ENCODE data around the gene ANXA3. TPM values are rescaled to one million over a fixed set of nuclear protein-coding genes. Genes with fewer than 3 reads are reported as not detected.
A peak's percentile ranks its signal among the peaks of the same experiment; 100 is the strongest.
"Not testable (repeated sequence)": the region's sequence is repeated elsewhere in the genome, so short reads cannot be mapped to it uniquely, and the experiment has no call there.

The ANXA3 gene
- total and polyA plus RNA-seq, 2 experiments from 2014 or later, result 194 to 198 TPM

DNA sequence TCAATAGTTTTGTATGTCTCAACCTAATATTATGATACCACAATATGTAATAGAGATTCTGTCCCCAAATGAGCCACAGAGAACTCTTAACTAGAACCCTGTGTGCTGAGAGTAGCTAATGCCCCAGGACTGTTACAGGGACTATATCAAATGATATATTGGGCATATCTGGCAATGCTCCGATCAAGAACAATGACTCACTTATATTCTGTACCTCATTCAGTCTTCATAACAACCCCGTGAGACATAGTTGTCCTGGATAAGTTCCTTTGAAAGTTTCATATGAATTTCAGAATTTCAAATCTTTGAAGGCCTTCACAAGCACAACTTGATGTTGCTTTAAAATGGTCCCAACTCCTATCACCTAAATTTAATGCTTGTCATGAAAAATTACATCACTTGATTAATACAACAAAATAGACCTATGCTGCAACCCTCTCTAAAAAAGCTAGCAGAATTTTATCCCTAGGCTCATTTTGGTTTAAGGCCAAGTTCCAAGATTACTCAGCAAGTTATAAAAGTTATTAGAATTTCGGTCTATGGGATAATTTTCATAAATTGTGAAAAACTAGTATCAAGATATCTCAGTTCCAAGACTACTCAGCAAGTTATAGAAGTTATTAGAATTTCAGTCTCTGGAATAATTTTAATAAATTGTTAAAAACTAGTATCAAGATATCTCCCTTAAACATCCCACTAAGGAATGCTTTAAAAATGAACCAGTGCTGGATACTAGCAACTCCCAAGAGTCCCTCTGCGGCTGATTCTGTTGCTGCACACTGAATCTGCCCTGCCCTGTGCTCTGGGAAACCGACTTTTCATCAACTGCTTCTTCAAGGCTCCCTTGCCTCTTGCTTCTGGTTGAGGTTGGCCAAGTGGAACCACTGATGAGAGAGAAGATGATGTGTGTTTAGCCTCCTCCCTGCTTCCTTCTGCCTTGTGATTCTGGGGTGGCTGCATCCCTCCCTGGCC, 6.0 kb upstream of the ANXA3 start:
- WGBS (ENCODE audit: low lambda C conversion rate, missing lambda C conversion rate), result 88% methylated on average over 5 of the region's 5 CpGs

GRCh38 chr4:78547899-78548298, 3.7 kb upstream of the ANXA3 start:
- H3K9me3 ChIP-seq (ENCODE audit: low read depth); H3K27me3 ChIP-seq; H3K27ac ChIP-seq; H2AFZ ChIP-seq; DNase-seq (ENCODE audit: low spot score); H3K9me2 ChIP-seq (replicated peaks; ENCODE audit: insufficient read depth); H3K79me2 ChIP-seq; H3K36me3 ChIP-seq (replicated peaks; ENCODE audit: insufficient read depth, low read depth); H4K20me1 ChIP-seq (ENCODE audit: insufficient read depth, poor library complexity, severe bottlenecking); H3K4me3 ChIP-seq; H3K4me2 ChIP-seq: not testable (repeated sequence)
- 89% methylated on average over 18 of the region's 28 CpGs for WGBS (ENCODE audit: low lambda C conversion rate, missing lambda C conversion rate)
- H3K4me1 ChIP-seq (ENCODE audit: insufficient read depth), result peaks cover 23% of the 10 kb centered on the region

More for the DNA sequence above, 6.0 kb upstream of the ANXA3 start:
- TF ChIP-seq EZH2phosphoT487 (IDR thresholded peaks at IDR 0.05; ENCODE audit: low read depth, severe bottlenecking, unreplicated experiment), result no peak
- no peak for TF ChIP-seq EZH2 (IDR thresholded peaks at IDR 0.05; ENCODE audit: borderline replicate concordance)
- H3K79me2 ChIP-seq, result no peaks in the 10 kb centered on the region
- H3K4me1 ChIP-seq (ENCODE audit: insufficient read depth), result peaks cover 21% of the 10 kb centered on the region
- H3K27me3 ChIP-seq, result no peaks in the 10 kb centered on the region
- no peak overlapping the region for H3K4me3 ChIP-seq
- no peaks in the 10 kb centered on the region for H3K9me3 ChIP-seq (ENCODE audit: low read depth)
- no peaks in the 10 kb centered on the region for H3K9me2 ChIP-seq (replicated peaks; ENCODE audit: insufficient read depth)
- no peak overlapping the region for H3K27ac ChIP-seq
- no peaks in the 10 kb centered on the region for H4K20me1 ChIP-seq (ENCODE audit: insufficient read depth, poor library complexity, severe bottlenecking)
- no peaks in the 10 kb centered on the region for H3K36me3 ChIP-seq (replicated peaks; ENCODE audit: insufficient read depth, low read depth)
- DNase-seq (ENCODE audit: low spot score), result no peak
- H2AFZ ChIP-seq, result no peak overlapping the region
- no peak overlapping the region for H3K4me2 ChIP-seq

- not testable (repeated sequence) for H4K20me1 ChIP-seq (ENCODE audit: insufficient read depth, poor library complexity, severe bottlenecking); H3K9me2 ChIP-seq (replicated peaks; ENCODE audit: insufficient read depth); DNase-seq (ENCODE audit: low spot score); H3K4me2 ChIP-seq; H3K36me3 ChIP-seq (replicated peaks; ENCODE audit: insufficient read depth, low read depth); H2AFZ ChIP-seq; H3K27ac ChIP-seq; H3K27me3 ChIP-seq; H3K4me3 ChIP-seq; H3K9me3 ChIP-seq (ENCODE audit: low read depth)
- 82% methylated on average over 2 of the region's 4 CpGs for WGBS (ENCODE audit: low lambda C conversion rate, missing lambda C conversion rate)
- Histone ChIP-seq H3K79me2 (peaks cover 11% of the 10 kb centered on the region), H3K4me1 (ENCODE audit: insufficient read depth) (peaks cover 22% of the 10 kb centered on the region)
These were observed 2.7 kb upstream of the ANXA3 start for GRCh38 chr4:78548889-78549288.

GRCh38 chr4:78552389-78553042, 946 bp downstream of the ANXA3 start:
- H3K4me3 ChIP-seq, result peak overlapping the region; percentile 37
- H3K36me3 ChIP-seq (replicated peaks; ENCODE audit: insufficient read depth, low read depth), result no peaks in the 10 kb centered on the region
- H2AFZ ChIP-seq, result no peak overlapping the region
- DNase-seq (ENCODE audit: low spot score), result peak; percentile 79
- H3K27me3 ChIP-seq, result no peaks in the 10 kb centered on the region
- 33% methylated on average over 10 of the region's 10 CpGs for WGBS (ENCODE audit: low lambda C conversion rate, missing lambda C conversion rate)
- no peaks in the 10 kb centered on the region for H3K9me3 ChIP-seq (ENCODE audit: low read depth)
- H3K27ac ChIP-seq, result peak overlapping the region; percentile 99
- no peak for TF ChIP-seq EZH2 (IDR thresholded peaks at IDR 0.05; ENCODE audit: borderline replicate concordance)
- TF ChIP-seq EZH2phosphoT487 (IDR thresholded peaks at IDR 0.05; ENCODE audit: low read depth, severe bottlenecking, unreplicated experiment), result no peak
- TF ChIP-seq CTCF (IDR thresholded peaks at IDR 0.05; ENCODE audit: poor library complexity), result no peak
- H3K79me2 ChIP-seq, result peaks cover 33% of the 10 kb centered on the region
- no peaks in the 10 kb centered on the region for H4K20me1 ChIP-seq (ENCODE audit: insufficient read depth, poor library complexity, severe bottlenecking)
- peaks cover 25% of the 10 kb centered on the region for H3K4me1 ChIP-seq (ENCODE audit: insufficient read depth)
- H3K9me2 ChIP-seq (replicated peaks; ENCODE audit: insufficient read depth), result no peaks in the 10 kb centered on the region
- peak overlapping the region; percentile 72 for H3K4me2 ChIP-seq

Measured in hepatocyte (in vitro differentiated cells).